GM12875 (cell line): Measurements from ENCODE around the gene SV2C.

Source experiments
- H3K4me3 ChIP-seq: one replicate; pipeline ENCODE4 v1.5.1; 2011; ENCODE audit warnings: low read depth, low read length, control low read depth
- TF ChIP-seq, protein P1 (sequence below): IDR thresholded peaks from 2 replicates; pipeline ENCODE4 v1.5.1; 2011; ENCODE audit warnings: low read depth, mild to moderate bottlenecking, control low read depth, inconsistent platforms, low read length, moderate library complexity, borderline replicate concordance; ENCODE audit not compliant: insufficient read depth

The SV2C gene

DNA sequence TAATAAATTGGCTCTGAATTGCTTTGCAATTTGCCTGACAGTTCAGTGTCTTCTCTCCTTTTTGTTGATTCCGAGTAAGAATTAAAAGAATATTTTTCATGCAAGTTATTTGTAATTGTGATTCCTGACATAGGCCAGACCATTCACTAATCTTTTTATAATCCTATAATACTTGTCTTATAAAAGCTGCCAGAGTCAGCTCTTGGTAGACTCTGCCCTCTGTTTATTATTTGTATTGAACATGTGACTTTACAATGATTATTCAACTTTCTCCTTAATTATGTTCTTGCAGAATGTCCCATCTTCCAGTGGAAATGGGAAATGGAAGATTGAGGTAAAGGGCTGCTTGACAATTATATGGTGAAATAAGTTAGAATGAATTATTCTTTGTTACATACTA is 121.0 kb downstream of the SV2C start:
- TF ChIP-seq, protein P1, sequence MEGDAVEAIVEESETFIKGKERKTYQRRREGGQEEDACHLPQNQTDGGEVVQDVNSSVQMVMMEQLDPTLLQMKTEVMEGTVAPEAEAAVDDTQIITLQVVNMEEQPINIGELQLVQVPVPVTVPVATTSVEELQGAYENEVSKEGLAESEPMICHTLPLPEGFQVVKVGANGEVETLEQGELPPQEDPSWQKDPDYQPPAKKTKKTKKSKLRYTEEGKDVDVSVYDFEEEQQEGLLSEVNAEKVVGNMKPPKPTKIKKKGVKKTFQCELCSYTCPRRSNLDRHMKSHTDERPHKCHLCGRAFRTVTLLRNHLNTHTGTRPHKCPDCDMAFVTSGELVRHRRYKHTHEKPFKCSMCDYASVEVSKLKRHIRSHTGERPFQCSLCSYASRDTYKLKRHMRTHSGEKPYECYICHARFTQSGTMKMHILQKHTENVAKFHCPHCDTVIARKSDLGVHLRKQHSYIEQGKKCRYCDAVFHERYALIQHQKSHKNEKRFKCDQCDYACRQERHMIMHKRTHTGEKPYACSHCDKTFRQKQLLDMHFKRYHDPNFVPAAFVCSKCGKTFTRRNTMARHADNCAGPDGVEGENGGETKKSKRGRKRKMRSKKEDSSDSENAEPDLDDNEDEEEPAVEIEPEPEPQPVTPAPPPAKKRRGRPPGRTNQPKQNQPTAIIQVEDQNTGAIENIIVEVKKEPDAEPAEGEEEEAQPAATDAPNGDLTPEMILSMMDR = no peak
- H3K4me3 ChIP-seq = no peak overlapping the region

DNA sequence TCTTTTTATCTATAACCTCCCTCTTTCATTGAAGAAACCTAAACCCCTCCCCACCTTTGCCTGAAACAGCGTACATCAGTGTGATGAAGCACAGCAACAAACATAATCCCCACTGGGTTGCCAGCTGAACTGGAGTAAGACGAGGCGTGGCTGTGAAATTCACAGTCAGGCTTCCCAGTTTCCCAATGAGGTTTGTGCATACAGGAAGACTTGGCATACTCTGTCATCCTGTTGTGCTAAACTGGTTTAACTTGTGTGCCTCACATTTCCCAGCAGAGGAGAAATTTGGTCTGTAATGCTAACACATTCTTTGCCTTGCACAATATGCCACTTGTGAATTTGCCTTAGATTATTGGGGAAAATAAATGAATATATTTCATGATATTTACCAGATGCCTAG is 121.5 kb downstream of the SV2C start:
- H3K4me3 ChIP-seq = no peak overlapping the region
- TF ChIP-seq, protein P1 = no peak

DNA sequence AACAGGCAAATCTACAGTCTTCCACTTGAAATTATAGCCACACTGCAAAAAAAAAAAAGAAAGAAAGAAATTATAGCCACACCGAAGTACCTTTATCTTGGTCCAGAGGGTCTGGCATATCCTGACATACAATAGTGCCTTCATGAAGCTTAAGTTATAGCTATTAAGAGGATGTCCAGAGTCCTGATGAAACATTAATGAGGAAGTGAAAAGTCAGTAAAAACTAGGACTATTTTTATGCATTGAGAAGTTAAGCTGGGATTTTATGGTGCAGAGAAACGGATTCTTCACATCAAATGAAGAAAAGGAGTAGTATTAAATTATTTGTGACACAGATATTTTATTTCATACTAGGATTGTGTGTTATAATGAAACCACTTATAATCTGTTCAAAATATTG is 123.9 kb downstream of the SV2C start:
- TF ChIP-seq, protein P1 = no peak

GRCh38 chr5:76209297-76209696 is 126.1 kb downstream of the SV2C start:
- H3K4me3 ChIP-seq = no peak overlapping the region
- TF ChIP-seq, protein P1 = peak; percentile 36; the same call in 1 of the 2 replicates

More for the DNA sequence above, 123.9 kb downstream of the SV2C start:
- H3K4me3 ChIP-seq = no peak overlapping the region

DNA sequence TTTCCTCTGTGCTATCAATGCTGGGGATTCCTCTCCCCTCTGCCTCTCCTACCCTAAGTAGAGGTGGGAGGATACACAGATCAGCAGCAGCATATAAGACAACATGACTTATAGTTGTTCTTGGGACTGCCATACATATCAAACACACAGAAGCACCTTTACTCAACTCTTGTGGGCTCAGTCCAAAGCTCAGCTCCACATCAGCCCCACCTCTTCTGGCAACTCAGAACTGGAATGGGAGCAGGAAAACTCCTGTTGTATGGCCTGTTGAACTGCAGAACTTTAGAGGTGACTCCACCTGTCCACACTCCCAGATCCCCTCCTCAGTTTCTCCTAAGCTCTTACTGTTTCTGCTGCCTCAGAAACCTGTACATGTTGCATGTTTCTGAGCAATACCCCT is 127.8 kb downstream of the SV2C start:
- H3K4me3 ChIP-seq = no peak overlapping the region
- TF ChIP-seq, protein P1 = no peak

- H3K4me3 ChIP-seq = no peak overlapping the region
- TF ChIP-seq, protein P1 = no peak
Observed at GRCh38 chr5:76213858-76214257, 130.7 kb downstream of the SV2C start.

DNA sequence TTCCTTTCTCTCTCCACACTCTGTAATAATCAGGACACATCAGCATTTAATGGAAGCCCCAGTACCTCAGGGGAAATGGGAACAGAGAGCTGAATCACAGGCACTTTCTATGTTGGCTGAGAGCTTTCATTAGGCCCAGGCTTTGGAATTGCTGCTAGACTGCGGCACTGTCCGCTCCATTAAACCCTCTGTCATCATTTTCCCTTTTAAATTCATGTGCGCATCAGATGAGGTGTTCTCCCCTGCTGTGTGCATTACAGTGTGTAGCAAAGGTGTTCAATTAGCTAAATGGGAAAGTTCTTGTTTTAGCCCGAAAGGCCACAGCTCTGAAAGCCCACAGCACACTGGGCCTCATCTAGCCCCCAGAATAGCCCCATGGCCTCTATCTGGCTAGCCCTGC is 133.6 kb downstream of the SV2C start:
- no peak overlapping the region for H3K4me3 ChIP-seq

More for the DNA sequence above, 133.6 kb downstream of the SV2C start:
- TF ChIP-seq, protein P1 = no peak
